Measurements from ENCODE around the gene ATP12A.

DNA sequence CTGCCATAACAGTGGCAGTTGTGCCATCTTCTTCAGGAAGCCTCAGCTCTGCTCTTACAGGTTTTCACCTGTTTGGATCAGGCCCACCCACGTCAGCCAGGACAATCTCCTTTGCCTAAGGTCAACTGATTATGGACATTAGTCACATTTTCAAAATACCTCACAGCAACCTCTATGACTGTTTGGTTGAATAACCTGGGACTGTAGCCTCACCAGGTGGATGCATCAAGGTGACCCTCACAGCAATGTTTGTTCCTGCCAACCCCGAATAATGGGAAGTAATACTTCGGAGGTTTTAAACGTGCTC lies 17.2 kb upstream of the ATP12A start:
- TF ChIP-seq POLR2A (IDR thresholded peaks at IDR 0.05), result no peak
- TF ChIP-seq, protein P1, sequence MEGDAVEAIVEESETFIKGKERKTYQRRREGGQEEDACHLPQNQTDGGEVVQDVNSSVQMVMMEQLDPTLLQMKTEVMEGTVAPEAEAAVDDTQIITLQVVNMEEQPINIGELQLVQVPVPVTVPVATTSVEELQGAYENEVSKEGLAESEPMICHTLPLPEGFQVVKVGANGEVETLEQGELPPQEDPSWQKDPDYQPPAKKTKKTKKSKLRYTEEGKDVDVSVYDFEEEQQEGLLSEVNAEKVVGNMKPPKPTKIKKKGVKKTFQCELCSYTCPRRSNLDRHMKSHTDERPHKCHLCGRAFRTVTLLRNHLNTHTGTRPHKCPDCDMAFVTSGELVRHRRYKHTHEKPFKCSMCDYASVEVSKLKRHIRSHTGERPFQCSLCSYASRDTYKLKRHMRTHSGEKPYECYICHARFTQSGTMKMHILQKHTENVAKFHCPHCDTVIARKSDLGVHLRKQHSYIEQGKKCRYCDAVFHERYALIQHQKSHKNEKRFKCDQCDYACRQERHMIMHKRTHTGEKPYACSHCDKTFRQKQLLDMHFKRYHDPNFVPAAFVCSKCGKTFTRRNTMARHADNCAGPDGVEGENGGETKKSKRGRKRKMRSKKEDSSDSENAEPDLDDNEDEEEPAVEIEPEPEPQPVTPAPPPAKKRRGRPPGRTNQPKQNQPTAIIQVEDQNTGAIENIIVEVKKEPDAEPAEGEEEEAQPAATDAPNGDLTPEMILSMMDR (IDR thresholded peaks at IDR 0.05), result no peak

Data from heart left ventricle (tissue), 13 donors.